Smooth muscle cell of the brain vasculature (primary cell): ENCODE data around the gene NCEH1.
"Not testable (repeated sequence)": the region's sequence is repeated elsewhere in the genome, so short reads cannot be mapped to it uniquely, and the experiment has no call there.

Experiments
- DNase-seq: peaks from one replicate; pipeline ENCODE4 v3.0.0-alpha.2; 2012; ENCODE audit warnings: low read depth, low spot score

Gene NCEH1

GRCh38 chr3:172613845-172614244, 97.0 kb downstream of the NCEH1 start:
- no peak for DNase-seq

- DNase-seq, result no peak
Measured at GRCh38 chr3:172612871-172613678, 97.8 kb downstream of the NCEH1 start.

GRCh38 chr3:172609750-172610149, 101.1 kb downstream of the NCEH1 start:
- DNase-seq, result no peak

- DNase-seq, result no peak
Measured at GRCh38 chr3:172608575-172608974, 102.3 kb downstream of the NCEH1 start.

GRCh38 chr3:172607305-172608121, 103.4 kb downstream of the NCEH1 start:
- DNase-seq, result no peak

GRCh38 chr3:172606021-172606420, 104.8 kb downstream of the NCEH1 start:
- DNase-seq, result no peak

- no peak for DNase-seq
Measured at GRCh38 chr3:172604895-172605646, 105.8 kb downstream of the NCEH1 start.

- DNase-seq, result no peak
Measured at GRCh38 chr3:172601066-172601832, 109.6 kb downstream of the NCEH1 start.

GRCh38 chr3:172600644-172601065, 110.2 kb downstream of the NCEH1 start:
- no peak for DNase-seq

GRCh38 chr3:172598904-172599303, 112.0 kb downstream of the NCEH1 start:
- no peak for DNase-seq

GRCh38 chr3:172596394-172596706, 114.5 kb downstream of the NCEH1 start:
- DNase-seq, result no peak

- no peak for DNase-seq
Measured at GRCh38 chr3:172595664-172596393, 115.0 kb downstream of the NCEH1 start.

- DNase-seq, result not testable (repeated sequence)
Measured at GRCh38 chr3:172594900-172595663, 115.8 kb downstream of the NCEH1 start.

- no peak for DNase-seq
Measured at GRCh38 chr3:172592898-172593669, 117.8 kb downstream of the NCEH1 start.

GRCh38 chr3:172591876-172592771, 118.7 kb downstream of the NCEH1 start:
- DNase-seq, result no peak

- no peak for DNase-seq
Measured at GRCh38 chr3:172591125-172591605, 119.7 kb downstream of the NCEH1 start.

- DNase-seq, result no peak
Measured at GRCh38 chr3:172586436-172586835, 124.4 kb downstream of the NCEH1 start.

- DNase-seq, result no peak
Measured at GRCh38 chr3:172585954-172586353, 124.9 kb downstream of the NCEH1 start.
